Gastroesophageal sphincter (tissue), 3 donors: ENCODE data around the gene PCDH9.

Experiments used
- CTCF ChIP-seq, 4 experiments: fragments of 200-600 bp in 2 of 4; fragments of 450-650 bp in 2 of 4; sonication (generic) in 1 of 4; IDR thresholded peaks; one replicate each; pipeline ENCODE4 v1.5.1; 2017 to 2019; ENCODE audit warnings: antibody characterized with exemption in 4 of 4, mild to moderate bottlenecking in 2 of 4, moderate library complexity in 2 of 4
- POLR2A ChIP-seq, 2 donors: fragments of 450-650 bp; IDR thresholded peaks; one replicate each; pipeline ENCODE4 v1.6.1; 2017; ENCODE audit warnings: antibody characterized with exemption in 2 of 2, mild to moderate bottlenecking in 2 of 2, moderate library complexity in 1 of 2
- POLR2AphosphoS5 ChIP-seq: sonication (generic); formaldehyde crosslinking; IDR thresholded peaks from one replicate; pipeline ENCODE4 v1.6.1; 2017; ENCODE audit warnings: antibody characterized with exemption

GRCh38 chr13:66864627-66865026, 365.5 kb downstream of the PCDH9 start:
- TF ChIP-seq POLR2AphosphoS5 (no peak), CTCF (IDR thresholded peaks at IDR 0.05) (no peak), POLR2A (IDR thresholded peaks at IDR 0.05) (no peak)
